HG03571 (cell line): Measurements from ENCODE around the gene PBLD.

Experiments
- ATAC-seq: cut with Tn5 transposase; IDR thresholded peaks from one replicate; pipeline ENCODE4 v1.9.1; 2021; ENCODE audit not compliant: unreplicated experiment

PBLD gene

GRCh38 chr10:68238371-68238770, 94.4 kb downstream of the PBLD start:
- no peak for ATAC-seq

- no peak for ATAC-seq
These were observed 95.6 kb downstream of the PBLD start for GRCh38 chr10:68237173-68237572.

GRCh38 chr10:68235581-68235980, 97.1 kb downstream of the PBLD start:
- no peak for ATAC-seq

- ATAC-seq: no peak
These were observed 97.6 kb downstream of the PBLD start for GRCh38 chr10:68235111-68235510.

- ATAC-seq: no peak
These were observed 99.7 kb downstream of the PBLD start for GRCh38 chr10:68233046-68233445.
